GM21367 (cell line): Measurements from ENCODE around the gene MYCBP.

Experiments
- ATAC-seq: cut with Tn5 transposase; IDR thresholded peaks from one replicate; pipeline ENCODE4 v1.9.1; 2021; ENCODE audit not compliant: unreplicated experiment

MYCBP gene

GRCh38 chr1:38826886-38827285 lies 46.3 kb downstream of the MYCBP start:
- no peak for ATAC-seq

DNA sequence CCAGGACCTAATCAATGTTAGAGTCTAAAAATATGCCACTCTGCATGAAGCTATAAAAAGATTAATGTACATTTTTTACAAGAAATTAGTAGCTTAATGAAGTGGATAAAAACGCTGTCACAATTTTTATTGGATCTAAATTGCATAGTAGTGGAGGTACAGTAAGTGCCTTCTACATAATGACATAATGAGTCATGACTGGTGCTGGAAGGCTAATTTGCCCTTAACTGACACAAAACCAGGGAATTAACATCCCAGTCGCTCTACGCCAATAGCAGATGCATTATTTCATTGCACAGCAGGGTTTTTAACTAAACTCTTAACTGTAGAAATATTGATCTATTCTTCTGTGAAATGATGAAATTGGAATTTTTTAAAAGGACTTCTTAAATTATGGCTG lies 46.9 kb downstream of the MYCBP start:
- ATAC-seq = no peak

GRCh38 chr1:38820860-38821259 lies 52.3 kb downstream of the MYCBP start:
- ATAC-seq = no peak

- ATAC-seq = no peak
Observed at GRCh38 chr1:38819516-38819915, 53.6 kb downstream of the MYCBP start.

DNA sequence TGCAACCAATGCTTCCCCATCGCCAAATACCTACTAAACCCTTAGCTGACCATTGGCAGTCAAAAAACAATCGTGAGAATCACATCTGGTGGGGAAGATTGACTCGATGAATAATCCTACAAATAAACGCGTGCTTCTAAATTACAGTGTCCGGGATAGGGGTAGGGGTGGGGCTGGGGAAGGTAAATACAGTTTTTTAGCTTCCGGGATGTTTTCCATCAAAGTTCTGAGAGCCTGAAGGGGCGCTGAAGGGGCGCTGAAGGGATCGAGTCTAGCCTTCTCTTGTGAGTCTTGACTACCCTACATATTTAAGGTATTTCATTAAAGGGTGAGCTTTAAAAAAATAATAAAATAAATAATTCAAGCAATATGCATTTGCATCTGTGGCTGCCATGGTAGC lies 54.1 kb downstream of the MYCBP start:
- ATAC-seq = no peak

- ATAC-seq = no peak
Observed at GRCh38 chr1:38818175-38818976, 54.8 kb downstream of the MYCBP start.

- ATAC-seq = no peak
Observed at GRCh38 chr1:38817267-38818174, 55.6 kb downstream of the MYCBP start.

DNA sequence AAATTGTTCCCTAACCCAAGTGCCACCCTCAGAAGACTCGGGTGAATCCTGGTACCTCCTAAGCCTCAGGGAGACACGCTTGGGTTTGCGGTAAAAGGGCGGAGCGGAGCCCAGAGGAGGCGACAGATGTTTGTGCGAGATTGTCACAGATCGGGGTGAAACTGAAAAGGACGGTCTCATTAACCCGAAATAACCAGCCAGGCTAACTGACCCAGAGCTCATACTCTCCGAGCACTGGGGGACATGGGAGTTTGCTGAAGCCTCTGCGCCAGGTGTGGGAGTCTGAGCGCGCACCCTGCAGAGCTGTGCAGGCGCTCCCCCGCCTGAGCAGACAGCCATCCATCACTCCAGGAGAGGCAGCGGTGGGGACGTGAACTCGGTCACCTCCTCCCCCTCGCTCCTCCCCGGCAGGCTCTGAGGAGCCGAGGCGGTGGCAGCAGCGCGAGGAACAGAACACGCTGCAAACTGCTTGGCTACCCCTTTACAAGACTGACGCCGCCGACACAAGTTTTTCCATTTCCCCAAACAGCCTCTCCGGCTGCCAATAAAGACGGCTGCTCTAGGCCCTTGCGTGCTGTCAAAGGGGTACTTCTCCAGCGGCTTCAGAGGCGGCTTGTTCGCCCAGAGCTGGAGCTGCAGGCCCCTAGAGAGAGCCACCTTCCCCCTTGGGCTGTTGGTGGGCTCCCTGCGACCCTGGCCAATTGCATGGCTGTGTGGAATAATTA lies 57.1 kb downstream of the MYCBP start:
- ATAC-seq = peak; percentile 84

DNA sequence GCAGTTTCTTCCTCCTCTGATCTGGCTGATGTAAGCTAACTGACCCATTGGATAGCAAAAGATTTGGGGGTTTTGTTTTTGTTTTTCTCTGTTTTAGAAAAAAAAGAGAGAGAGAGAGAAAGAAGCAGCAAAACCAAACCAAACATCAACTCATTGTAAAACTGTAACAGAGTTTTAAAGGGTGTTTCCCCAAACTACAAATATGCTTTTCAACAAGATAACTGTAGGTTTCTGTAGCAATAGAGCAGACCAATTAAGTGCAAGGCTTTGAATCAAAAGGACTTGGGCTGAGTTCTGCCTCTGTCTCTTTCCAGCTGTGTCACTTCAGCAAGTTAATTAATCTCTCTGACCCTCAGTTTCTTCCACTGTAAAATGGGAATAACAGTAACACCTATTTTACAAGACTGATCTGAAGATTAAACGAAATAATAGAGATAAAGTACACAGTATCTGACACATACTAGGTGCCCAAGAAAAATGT lies 58.1 kb downstream of the MYCBP start:
- ATAC-seq = no peak

DNA sequence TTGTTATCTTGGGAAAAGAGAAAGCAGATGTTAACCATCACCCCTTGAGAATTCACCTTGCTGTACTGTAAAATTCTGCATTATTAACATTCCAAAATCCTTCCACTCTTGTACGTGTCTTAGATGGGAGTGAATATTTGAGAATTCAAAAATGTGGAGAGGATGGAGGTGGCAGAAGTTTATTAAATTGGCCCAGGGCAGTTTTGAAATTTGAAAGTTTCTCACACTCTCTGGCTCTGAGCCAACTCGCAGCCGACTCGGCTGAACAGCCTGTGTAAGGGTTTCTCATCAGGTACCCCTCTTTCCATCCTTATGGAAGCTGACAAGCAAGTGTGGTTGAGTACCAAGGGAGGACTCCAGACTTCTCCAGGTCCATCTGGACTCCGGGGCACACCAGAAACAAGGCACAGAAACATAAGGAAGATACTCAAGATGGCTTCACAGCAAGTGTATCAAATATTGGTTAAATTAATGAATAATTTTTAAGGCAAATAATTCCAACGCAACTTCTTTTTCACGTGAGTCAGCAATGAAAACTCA lies 58.6 kb downstream of the MYCBP start:
- ATAC-seq = no peak

DNA sequence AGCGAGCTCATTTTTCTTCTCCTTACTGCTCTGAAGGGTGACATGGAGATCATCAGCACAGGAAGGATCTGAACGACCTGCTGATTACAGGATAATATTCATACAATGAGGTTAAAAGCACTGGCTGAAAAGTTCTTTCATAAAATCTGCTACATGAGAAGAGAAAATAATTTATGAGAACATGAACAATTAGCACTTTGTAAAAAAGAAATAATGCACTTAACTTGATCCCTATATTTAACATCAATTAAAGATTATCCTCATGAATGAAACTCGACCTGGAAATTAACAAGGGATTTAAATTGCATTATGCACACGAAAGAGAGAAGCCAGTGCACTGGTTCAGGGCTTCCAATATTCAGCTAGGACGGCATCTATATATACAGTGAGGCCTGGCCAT lies 60.2 kb downstream of the MYCBP start:
- ATAC-seq = no peak
